Measurements from ENCODE around the gene UBE2QL1.

GRCh38 chr5:6447384-6448140, 1.1 kb upstream of the UBE2QL1 start:
- no peak for TF ChIP-seq POLR2AphosphoS5 (IDR thresholded peaks at IDR 0.05; ENCODE audit: borderline replicate concordance, low read depth, low read length)
- no peak for TF ChIP-seq EZH2 (IDR thresholded peaks at IDR 0.05)
- TF ChIP-seq FOXP2 (optimal IDR thresholded peaks at IDR 0.05; ENCODE audit: control extremely low read depth, extremely low read length, insufficient read depth): no peak
